ENCODE measurements around the gene IL31RA.

IL31RA gene

DNA sequence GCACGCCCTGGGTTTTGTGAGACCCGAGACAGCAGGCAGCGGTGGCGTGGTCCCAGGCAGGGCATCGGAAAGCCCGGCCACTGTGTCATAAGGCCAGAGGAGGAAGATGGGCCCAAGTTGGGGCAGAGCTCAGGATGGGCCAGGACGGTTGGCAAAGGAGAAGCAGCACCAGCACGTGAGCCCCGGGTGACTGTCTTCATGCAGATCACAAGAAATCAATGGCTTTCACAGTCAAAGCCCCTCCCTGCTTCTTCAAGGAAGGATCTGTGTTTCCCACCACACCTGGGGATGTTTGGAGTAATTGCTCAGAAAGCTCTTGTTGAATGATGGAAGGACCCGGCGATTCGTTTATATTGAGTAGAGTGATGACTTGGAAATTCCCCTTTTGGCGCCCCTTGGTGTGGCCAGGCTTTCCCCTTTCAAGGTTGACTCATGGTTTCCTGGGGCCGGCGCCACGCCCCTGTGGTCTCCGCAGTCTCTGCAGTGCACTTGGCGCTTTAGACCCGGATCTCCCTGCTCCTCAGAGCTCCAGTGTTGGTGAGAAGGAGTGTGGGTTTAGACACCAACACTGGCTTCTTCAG, 52.1 kb downstream of the IL31RA start:
- peak; percentile 31 for DNase-seq

DNA sequence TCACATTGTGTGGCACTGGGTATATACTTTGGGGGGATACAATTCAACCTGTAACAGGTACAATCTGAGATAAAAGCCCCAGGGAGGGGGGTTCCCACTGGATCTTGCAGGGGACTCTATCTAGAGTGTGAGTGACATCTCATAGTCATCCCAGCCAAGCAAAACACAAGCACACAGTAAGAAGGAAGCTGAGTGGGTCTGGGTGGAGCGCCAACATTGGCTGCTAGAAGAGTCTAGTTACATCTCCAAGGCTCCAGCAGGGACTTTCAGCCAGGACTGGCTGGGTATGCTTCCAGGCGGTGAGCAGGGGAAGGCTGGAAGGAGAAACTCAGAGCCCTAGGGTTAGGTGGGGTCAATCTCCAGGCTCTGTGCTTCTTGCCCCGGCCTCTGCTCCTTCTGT, 53.0 kb downstream of the IL31RA start:
- DNase-seq: no peak

DNA sequence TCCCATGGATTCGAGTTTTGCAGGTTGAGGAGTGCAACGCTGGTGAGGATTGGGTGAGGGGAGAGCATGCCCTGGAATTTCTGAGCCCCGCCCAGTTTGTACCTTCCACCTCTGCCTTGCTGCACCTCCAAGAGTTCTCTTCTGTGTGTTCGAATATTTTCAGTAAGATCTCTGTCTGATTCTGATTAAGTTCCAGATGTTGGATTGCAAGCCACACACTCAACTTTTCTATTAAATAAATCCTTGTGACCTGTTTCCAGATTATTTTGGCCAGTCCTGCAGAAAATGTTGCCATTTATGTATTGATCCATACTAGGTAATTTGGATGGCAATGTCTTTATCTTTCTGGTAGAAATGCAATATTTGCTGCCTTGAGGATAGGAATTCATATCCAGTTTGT, 54.1 kb downstream of the IL31RA start:
- no peak for DNase-seq

DNA sequence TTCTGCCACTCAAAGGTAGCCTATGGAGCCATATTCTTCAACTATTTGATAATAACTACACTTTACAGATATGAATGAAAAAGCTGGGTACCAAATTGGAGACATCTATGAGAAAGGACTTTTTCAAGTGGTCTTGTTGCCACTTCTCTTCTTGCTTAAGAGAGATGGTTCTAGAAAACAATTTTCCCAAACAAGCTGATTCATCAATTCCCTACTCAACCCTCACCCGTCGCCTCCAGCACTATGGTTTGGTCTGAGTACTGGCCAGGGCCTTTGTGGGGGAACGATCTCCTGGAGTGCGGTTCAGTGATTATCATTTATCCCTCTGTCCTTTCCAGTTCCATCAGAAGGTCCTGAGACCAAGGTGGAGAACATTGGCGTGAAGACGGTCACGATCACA, 56.8 kb downstream of the IL31RA start:
- no peak for DNase-seq

DNA sequence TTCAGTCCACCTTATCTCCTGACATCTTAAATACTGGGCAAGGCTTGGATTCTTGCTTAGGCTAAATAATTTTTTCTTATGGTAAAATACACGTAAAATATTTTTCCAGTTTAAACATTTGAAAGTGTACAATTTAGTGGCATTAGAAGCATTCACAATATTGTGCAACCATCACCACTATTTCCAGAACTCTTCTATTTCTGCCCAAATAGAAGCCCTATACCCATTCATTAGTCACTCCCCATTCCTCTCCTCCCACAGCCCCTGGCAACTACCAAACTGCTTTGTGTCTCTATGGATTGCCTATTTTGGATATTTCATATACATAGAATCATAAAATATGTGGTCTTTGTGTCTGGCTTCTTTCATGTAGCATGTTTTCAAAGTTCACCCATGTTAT, 57.6 kb downstream of the IL31RA start:
- DNase-seq: no peak

DNA sequence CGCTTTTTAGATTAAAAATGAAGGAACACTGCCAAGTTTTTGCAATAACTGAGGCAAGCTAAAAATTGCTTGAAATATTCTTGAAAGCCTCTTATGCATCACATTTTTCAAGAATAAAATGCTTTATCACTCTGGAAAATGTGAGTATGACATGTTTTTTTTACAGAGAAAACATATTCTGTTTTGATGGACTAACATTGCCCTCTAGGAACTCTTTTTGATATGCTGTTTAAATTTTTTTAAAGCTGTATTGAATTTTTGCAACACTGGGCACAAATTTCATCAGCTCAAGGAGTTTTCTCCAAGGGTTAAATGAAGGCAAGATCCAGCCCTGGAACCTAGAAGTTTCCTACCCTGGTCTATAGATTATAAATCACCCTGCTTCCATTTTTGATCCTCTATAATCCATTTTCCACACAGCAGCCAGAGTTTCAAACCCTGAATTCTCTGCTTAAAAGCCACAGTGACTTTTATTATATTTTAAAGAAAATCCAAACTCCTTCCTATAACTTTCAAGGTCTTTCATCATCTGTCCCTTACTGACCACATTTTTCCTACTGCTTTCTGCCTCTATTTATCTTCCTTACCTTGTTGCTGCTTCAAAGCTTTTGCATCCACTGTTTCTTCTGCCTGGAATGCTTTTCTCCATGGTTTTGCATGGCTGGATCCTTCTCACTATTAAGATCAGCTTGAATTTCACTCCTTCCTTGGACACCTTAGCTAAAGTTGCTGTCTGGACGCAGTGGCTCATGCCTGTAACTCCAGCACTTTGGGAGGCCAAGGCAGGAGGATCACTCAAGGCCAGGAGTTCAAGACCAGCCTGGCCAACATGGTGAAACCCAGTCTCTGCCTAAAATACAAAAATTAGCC, 60.9 kb downstream of the IL31RA start:
- no peak for DNase-seq

DNA sequence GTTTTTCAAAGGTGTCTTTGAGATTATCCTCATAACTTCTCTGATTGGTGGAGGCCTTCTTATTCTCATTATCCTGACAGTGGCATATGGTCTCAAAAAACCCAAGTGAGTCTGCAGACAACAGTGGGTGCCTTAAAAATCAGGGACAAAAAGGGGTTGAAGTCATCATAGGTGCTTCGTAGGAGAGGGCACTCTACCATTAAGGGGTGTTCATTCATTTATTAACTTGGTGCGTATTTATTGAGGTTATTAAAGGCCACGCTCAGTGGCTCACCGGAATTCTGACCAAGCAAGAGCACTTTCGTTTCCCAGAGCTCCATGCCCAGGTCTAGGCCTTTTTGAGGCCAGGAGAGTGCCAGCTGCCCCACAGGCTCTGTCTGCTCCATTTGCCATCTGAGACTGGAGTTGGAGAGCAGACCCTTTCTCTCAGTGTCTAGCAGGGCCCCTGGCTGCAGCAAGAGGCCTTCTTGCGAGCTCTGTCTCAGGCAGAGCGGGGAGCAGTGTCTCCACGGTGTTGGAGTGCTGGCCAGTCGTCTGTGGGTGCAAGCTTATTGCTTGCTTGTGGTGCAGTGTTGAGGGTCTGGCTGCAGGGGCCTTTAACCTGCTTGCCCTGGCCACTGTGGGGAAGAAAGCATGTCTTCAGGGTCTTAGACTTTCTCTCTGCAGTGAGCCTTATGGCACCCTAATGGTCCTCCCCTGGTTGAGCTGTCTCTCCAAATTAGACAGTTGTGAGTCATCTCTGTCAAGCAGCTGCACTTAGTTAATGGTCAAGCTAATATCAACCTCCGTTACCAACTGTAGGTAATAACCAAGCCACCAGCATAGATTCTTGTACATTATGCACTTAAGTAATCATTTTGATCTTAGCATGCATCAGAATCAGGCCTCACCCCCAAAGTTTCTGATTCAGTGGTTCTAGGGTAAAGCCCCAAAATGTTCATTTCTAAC, 62.6 kb downstream of the IL31RA start:
- DNase-seq: no peak

DNA sequence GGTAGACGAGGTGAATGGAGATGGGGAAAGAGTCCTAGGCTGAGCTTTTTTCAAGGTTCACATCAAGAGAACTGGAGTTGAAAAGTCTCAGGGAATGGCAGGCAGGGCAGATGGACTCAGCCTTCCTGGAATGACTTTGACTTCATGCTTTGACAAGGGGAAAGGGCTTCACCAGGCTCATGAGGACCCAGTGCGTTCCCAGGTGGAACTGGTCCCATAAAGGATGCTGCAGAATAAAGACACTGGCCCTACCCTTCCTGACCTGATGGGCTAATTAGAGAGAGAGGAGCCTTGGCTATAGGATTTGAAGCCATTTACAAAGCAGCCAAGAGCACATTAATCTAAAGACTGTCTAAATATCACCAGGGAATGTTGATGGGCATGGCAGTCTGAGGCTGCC, 63.8 kb downstream of the IL31RA start:
- DNase-seq: no peak

DNA sequence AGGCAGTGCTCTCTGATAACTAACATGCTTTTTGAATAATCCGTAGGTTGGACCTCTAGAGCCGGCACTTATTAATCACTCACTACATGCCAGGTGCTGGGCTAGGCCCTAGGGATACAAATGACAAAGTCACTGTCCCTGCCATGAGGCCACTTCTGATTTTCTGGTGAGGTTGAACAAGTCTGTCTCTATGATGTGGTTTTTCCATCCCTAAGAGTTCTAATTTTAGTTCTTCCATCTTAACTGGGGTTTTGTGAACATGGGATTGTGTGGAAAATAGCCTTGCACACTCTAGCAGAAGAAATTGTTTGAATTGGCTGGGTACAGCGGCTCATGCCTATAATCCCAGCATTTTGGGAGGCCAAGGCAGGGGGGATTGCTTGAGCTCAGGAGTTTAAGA, 64.6 kb downstream of the IL31RA start:
- no peak for DNase-seq

DNA sequence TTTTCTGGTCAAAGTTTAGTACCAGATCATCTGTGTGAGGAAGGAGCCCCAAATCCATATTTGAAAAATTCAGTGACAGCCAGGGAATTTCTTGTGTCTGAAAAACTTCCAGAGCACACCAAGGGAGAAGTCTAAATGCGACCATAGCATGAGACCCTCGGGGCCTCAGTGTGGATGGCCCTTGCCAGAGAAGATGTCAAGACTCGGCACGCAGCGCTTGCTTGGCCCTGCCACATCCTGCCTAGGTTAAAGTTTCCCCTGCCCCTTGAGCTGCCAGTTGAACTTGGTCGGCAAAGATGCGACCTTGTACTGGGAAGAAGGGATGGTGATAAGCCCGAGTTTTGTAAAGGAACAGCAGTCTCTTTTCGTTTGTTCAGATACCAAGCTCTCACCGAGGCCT, 65.8 kb downstream of the IL31RA start:
- DNase-seq: no peak

DNA sequence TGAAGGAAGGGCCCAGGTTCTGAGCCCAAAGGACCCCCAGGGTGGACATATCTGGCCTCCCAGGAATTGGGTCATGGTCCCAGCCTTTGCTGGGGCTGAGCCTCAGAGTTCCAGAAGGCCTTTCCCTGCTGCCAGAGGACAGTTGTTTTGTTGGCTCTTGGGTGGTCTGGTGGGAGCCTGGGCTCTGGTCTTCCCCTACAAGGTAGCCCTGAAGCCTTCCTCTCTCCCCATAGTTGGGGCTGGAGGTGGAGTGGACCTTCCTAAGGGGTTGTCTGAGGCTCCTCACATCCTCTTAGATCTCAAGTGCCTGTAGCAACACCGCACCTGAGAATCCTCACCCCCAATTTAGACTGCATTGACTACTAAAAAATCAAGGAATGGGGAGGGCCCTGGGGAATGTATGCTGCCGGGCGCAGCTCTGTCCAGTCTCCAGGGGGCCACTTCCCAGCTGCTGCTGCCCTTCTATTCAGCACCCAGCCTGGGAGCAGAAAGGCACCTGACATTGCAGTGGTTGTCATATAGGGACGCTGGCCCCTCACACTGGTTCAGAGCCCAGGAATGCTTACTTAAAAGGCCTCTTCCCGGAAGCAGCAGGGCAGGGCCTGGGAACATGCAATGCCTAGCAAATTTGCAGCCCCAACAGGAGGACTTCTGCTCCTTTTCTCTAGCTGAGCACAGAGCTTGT, 66.4 kb downstream of the IL31RA start:
- DNase-seq: no peak

DNA sequence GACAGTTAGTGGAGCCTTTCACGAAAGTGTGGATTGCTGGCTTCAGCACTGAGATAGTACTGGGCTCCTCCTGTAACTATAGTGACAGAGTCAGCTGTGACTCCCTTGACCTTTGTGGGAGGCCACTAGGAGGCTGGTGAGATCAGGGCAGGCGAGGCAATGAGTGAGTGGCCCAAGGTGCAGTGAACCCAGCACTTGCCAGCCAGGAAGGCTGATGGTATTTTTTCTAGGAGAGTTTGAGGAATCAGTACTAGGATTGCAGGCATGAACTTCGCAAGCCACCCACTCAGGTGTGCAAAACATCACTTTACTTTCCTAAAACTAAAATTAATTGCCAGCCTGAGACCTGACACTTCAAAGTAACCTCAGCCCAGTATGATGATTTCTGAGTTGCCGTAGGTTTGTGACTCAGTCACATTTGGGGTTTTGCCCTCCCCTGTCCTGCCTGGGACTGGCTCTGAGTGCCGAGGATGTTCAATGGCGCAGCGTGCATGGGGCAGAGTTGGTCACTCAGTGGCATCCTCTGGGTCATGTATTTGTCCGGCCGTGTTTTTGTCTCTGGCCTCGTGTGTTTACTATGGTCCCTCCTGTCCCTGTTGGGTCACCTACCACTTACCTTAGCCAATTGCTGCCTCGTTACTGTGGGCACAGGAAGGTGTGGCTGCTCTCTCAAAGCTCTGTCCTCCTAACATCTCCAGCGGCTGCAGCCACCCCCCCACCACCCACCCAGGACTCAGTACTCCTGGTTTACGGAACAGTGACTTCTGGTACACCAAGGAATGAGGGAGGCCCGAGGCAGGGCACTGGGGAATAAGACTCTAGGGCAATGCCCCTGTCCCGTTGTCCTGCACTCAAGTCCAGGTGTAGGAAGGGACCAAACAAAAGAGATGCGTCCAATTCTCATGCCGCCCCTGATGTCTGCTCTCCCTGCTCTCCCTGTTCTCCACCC, 67.2 kb downstream of the IL31RA start:
- DNase-seq: no peak

DNA sequence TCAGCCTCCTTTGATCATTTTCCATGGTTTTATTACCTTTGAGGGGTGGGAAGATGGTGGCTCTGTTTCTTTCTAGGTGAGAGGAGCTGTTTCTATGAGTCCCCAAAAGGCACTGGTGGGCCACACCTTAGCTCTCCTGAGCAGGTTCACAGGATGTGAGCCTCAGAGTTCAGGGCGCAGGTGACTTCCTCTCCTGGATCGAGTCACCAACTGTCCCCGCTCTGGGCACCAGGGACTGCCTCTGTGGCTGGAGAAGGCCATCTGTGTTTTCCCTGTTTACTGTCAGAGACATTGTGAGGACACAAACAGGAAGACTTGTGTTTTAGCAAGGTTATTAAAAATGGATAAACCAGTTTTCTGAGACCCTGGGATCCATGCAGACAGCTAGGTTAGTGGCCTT, 68.5 kb downstream of the IL31RA start:
- DNase-seq: no peak

DNA sequence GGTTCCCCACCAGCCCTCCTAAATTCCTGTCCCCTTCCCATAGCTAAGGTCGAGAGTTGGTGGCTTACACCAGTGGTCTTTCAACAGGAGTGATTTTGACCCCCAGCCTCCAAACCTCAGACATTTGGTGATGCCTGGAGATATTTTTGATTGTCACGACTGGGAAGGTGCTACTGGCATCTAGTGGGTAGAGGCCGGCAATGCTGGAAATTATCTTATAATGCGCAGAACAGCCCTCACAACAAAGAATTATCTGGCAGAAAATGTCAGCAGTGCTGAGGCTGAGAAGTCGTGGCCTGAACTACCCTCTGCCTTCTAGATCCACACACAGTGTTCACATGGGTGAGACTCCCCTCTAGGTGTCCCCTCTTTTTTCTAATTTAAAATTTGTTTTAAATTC, 69.6 kb downstream of the IL31RA start:
- no peak for DNase-seq

DNA sequence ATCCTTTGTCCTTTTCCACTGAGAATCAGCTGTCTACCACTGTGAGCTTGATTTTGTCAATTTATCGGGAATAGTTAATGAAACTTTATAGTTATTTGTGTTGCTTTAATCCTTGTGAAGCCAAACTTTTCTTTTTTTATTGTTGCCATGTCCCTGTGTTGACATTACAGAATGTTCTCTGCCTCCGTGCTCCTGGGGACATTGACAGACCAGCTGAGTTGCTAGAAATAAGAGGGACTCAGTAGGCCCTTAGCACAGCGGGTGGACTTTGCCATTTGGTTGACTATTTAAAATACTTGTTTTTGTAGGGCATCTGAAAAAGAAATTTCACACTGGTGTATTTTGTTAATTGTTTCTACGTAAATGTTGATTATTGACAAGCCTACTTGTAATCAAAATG, 70.5 kb downstream of the IL31RA start:
- DNase-seq: no peak

DNA sequence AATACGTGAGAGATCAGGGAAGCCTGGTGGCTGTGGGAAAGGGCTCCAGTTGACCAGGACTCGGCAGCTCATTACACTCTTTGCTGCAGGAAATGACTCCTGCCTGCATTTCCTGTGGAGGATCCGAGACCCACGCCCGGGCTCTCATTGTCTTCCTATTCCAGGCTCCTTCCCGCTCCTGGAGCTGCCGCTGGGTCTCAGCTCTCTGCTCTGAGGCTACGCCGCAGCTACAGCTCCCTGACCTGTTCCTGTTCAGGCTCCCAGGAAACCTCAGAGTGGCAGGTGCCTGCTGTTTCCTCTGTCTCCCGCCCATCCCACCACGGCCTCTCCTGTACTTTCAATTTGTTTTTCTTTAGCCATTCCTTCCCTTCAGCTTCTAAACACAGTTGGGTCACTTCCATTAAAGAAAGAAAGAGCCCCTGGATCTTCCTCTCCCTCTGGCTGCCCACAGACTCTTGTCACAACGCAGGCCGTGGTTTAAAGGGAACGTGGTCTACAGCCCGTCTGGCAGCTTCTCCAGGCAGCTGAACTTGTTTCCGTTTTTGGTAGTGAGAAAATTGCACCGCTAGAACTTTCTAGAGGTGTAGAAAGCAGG, 72.1 kb downstream of the IL31RA start:
- no peak for DNase-seq

DNA sequence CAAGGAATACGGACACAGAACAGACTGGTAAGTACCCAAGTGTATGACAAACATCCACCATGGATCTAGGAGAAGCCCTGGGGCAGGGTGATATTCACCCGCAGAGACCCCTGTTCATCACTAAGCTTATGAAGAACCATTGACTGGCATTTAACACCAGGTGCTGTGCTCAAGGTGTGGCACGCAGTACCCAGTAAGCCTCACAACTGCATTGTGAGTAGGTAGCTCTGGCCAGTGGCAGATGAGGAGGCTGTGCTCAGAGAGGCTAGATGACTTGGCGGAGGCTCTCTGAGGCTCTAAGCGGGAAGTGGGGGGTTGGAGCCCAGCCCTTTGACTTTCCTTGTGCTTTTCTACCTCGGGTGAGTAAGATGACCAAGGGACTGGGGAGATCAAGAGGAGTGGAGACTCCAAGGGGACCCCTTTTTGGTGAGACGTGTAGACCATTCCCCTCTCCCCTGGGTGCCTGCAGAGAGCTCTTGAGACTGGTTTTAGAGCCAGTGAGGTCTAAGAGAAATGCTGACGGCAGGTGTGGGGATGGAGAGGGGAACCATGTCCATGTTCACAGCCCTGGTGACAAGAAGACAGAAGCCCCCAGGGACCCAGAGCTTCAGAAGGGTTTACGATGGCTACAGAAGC, 72.8 kb downstream of the IL31RA start:
- no peak for DNase-seq

DNA sequence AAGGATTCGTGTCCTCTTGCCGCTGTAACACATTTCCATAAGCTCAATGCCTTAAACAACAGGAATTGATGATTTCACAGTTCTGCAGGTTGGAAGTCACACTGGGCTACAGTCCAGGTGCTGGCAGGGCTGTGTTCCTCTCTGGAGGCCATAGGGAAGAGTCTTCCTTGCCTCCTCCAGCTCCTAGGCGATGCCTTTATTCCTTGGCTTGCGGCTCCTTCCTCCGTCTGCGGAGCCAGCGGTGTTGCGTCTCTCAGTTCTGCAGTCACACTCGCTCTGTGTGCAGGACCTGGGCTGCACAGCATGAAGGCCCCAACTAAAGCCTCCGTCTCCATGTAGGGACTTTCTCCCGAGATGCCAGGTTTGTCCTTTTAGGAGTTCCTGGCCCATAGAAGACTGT, 73.6 kb downstream of the IL31RA start:
- no peak for DNase-seq

DNA sequence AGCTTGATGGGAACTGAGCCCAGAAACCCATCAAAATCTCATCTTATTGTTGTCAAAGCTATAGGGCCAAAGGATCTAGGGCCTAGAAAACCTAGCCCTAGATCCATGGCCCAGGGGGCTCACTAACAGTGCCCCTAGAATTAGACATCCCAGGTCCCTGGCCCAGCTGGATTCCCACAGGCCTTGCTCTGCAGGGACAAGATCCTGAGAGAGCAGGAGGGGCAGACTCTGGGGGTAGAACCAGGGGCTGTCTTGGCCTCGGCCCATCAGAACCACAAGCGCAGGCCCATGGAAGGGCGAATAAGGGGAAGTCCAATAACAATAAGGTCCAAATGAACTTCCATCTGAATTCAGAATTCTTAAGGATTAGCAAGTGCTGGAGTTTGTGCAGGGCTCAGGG, 74.0 kb downstream of the IL31RA start:
- no peak for DNase-seq

DNA sequence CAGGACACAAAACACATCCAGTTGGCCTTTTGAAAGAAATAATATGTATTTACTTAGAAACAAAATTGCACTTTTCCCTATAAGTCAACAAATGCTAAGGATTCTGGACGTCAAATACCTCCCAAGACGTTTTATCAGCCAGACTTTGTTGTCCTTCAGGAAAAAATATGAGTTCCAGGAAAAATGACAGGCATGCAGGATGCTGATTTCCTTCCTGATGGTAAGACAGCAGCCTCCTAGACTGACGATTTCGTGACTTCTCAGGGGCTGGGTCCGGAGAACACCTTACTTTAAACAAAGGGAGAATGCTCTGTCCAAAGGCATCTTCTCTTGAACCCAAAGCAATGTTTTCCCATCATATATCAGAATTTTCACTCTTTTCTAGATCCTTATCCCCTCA, 74.6 kb downstream of the IL31RA start:
- no peak for DNase-seq

DNA sequence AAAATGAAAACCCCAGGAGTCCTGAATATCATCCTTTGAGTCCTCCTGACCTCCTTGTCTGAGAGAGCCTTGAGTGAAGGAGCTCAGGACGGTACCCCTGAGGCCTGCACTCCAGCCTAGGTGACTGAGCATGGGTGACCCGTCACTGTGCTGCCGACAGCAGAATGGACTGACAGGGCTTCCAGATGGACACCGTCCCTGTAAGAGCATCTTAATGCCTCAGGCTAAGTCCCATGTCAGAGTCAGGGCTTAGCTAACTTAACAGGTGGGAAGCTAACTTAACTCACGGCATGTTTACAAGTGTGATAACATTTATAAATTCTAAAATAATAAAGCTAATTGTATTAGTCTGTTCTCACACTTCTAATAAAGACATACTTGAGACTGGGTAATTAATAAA, 75.3 kb downstream of the IL31RA start:
- DNase-seq: no peak
